GM18867 (cell line): ENCODE results near the gene MRPS2.
"Not testable (repeated sequence)": the region's sequence is repeated elsewhere in the genome, so short reads cannot be mapped to it uniquely, and the experiment has no call there.

ENCODE experiments used
- ATAC-seq: cut with Tn5 transposase; IDR thresholded peaks from one replicate; pipeline ENCODE4 v1.9.1; 2021; ENCODE audit warnings: mild to moderate bottlenecking, moderate library complexity; ENCODE audit not compliant: unreplicated experiment

MRPS2 gene

DNA sequence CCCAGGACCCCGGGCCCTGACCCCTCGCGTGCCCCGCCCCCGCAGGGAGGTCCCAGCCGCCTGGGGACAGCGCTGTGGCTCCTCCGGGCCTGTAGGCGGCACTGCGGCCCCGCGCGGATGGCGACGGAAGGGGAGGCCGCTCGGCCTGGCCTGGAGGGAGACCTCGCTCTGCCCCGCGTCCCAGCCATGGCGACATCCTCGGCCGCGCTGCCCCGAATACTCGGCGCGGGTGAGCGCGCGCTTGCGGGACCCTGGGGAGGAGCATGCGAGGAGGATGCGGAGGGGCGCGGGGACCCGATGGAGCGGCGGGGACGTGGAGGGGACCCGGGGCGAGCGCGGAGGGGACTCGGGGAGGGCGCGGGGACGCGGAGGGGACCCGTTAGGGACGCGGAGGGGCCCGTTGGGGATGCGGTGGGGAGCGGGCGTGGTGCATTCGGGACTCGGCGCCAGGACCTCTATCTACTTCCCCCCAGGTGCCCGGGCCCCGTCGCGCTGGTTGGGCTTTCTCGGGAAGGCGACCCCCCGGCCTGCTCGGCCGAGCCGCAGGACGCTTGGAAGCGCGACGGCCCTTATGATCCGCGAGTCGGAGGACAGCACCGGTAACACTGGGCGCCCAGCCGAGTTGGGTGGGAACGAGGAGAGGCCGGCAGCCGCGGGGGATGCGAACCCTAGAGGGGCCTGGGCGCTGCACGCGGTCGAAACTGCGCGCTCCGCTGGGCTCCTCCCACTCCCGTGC, at the start of gene MRPS2:
Gene MRPS2 (plus strand): TSS at position 158 of the 736 bp plus-strand sequence. CDS start 29 bp downstream, at position 187.
- peak; percentile 82 for ATAC-seq

DNA sequence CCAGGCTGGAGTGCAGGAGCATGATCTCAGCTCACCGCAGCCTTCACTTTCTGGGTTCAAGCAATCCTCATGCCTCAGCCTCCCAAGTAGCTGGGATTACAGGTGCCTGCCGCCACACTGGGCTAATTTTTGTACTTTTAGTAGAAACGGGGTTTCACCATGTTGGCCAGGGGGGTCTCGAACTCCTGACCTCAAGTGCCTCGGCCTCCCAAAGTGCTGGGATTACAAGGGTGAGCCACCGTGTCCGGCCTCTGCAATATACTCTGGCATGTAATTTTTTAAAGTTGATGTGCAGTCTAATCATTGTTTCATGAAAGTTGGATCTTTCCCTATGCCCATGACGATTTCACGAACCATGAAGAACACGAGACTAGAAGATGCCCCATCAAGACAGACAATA, 49.5 kb upstream of the MRPS2 start:
- no peak for ATAC-seq

DNA sequence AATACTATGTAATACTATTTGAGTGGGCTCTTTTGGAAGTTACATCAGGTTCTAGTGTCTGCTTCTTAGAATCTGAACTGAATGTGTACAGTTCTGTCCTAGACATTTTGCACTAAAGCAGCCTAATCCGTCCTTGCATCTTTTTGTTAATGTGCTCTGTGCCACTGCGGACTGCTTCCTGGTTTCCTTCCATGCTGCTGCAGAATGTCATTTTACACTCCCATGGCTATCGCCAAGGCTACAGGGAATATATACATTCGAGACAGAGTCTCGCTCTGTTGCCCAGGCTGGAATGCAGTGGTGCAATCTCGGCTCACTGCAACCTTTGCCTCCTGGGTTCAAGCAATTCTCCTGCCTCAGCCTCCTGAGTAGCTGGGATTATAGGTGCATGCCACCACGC, 48.6 kb upstream of the MRPS2 start:
- not testable (repeated sequence) for ATAC-seq

DNA sequence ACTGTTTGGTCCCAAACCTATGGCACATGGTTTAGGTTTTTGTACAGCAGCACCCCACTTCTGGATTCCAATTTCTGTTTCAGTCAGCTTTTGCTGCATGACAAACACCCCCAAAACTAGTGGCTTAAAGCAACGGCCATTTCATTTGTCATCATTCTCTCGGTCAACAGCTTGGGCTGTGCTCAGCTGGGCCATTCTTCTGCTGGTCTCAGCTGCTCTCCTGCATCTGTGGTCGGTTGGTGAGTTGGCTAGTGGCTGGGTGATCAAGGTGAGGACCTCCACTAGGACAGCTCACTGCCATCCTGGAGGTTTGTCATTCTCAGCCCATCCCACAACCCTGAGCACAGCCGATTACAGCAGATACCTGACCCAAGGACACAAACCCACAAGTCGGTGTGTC, 45.7 kb upstream of the MRPS2 start:
- ATAC-seq = no peak

DNA sequence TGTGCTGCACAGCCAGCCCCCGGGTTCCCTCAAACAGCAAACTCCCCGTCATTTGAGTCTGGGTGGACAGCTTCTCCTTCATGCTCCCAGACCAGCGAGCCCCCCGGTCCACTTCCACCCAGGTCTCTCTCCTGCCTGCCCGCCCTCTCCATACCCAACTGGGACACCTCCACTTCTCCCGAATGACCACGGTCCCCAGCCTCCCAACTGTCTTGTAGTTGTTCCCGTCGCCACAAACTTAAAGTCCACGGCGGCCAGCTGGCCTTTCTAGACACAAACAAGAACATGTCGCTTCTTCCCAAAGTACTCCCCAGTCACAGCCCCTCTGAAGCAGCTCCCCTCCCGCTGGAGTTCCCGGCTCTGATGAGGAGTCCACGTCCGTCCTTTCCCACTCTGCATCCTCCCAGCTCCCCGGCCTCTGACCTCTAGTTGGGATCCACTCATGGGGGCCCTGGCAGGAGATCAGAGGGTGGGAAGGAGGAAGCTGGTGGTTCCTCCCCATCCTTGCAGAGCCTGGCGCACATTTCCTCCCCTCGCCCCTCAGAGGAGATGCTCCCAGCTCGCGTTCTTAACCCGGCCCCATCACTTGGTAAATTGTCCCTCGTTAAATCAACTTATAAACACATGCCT, 45.0 kb upstream of the MRPS2 start:
- ATAC-seq = no peak

DNA sequence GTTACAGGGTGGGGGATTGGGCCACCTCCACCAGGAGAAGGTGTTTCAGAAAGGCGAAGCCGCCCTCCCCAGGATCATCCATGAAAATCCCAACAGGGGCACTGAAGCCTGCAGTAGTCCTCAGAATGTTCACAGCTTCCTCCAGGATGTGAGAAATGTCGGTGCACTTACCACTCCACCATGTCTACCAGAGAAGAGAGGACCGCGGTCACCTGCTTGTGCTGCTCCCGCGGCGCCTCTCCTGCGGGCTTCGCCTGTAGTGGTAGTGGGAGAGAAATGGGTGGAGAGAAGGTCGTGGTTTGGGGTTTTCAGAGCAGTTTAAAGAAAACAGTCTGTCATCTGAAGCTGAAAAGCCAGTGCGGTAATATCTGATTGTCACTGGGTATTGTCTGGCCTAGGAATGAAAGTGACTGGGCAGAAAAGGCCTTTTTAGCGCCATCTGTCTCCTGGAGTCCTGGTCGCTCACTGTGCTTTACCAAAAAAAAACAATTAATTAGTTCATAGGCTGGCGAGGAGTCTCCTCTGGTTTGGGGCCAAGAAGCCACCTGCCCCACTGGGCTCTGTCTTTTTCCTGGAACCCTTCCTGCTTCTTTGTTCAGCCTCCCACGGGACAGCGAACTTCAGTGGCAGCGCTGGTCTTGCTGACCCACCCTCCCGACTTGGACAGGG, 43.9 kb upstream of the MRPS2 start:
- ATAC-seq = no peak

DNA sequence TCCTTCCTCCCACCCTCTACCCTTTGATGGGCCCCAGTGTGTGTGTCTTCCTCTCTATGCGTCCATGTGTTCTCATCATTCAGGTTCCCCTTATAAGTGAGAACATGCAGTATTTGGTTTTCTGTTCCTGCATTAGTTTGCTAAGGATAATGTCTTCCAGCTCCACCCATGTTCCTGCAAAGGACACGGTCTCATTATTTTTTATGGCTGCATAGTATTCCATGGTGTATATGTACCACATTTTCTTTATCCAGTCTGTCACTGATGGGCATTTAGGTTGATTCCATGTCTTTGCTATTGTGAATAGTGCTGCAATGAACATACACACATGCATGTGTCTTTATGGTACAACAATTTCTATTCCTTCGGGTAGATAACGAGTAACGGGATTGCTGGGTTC, 42.0 kb upstream of the MRPS2 start:
- not testable (repeated sequence) for ATAC-seq

DNA sequence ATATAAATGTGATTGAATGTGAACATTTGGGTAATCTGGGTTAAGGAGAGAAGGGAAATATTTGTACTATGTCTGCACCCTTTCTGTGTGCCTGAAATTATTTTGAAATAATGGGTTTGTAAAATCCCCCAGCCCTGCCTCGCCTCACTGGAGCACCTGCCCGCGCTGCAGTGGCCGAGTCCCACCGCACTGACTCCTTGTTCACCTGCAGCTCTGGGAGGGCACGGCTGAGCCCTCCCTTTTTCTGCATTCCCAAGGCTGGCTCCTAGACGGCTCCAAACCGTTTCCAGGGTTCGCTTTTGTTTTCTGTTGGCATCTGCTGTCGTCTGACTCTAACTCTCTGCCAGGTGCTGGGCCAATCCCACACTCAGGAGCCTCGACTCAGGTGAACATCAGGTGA, 38.5 kb upstream of the MRPS2 start:
- no peak for ATAC-seq

DNA sequence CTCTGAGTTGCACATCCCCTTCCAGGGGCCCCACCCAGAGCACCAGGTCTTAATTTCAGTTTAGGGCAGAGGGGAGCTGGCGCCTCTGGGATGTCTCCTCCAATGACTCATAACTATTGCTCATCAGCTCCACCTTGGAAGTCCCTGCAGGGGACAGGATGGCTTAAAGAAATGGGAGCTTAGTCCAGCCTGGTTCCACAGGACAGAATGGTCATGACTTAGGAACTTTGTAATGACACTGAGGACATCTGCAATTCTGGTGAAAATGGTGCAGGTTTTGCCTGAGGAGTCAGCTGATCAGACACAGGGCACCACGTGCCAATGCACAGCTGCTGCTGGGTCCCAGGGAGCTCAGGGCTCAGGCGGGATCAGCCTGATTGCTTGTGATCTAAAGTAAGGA, 37.3 kb upstream of the MRPS2 start:
- no peak for ATAC-seq

DNA sequence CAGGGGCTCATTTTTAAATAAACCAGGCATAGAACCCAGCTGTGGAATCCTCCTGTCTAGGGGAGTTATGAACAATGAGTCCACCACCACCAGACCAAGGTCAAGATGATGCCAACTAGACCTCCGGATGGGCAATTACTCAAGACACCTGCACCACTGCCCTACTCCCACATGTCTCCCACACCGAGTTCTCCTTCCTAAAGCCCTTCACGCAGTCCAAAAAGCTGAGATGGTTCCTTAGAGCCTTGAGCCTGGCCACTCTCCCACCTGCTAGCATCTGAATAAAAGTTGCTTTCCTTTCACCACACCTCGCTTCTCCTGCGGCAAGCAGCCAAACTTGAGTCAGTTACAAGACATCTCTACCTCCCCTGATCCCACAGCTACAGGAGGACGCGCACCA, 36.3 kb upstream of the MRPS2 start:
- ATAC-seq = no peak

DNA sequence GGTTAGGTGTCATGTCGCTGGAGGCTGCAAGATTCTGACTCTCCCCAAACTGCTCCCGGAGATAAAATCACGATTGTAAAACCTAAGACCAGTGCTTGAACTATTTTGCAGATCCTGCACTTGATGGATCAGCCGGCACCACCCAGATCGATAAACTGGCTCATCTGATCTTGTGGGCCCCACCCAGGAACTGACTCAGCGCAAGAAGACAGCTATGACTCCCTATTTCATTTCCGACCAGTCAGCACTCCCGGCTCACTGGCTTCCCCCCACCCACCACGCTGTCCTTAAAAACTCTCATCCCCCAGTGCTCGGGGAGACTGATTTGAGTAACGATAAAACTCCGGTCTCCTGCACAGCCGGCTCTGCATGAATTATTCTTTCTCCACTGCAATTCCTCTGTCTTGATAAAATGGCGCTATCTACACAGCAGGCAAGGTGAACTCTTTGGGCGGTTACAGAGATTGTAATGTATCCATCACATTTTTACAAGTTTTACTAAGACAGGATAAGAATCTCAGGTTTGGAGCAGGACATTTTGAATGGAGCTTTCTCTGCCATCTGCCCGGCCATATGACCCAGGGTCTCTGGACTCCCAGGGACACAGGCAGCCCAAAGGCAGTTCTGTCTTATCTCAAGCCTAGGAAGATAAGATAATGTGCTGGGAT, 31.5 kb upstream of the MRPS2 start:
- ATAC-seq = no peak

DNA sequence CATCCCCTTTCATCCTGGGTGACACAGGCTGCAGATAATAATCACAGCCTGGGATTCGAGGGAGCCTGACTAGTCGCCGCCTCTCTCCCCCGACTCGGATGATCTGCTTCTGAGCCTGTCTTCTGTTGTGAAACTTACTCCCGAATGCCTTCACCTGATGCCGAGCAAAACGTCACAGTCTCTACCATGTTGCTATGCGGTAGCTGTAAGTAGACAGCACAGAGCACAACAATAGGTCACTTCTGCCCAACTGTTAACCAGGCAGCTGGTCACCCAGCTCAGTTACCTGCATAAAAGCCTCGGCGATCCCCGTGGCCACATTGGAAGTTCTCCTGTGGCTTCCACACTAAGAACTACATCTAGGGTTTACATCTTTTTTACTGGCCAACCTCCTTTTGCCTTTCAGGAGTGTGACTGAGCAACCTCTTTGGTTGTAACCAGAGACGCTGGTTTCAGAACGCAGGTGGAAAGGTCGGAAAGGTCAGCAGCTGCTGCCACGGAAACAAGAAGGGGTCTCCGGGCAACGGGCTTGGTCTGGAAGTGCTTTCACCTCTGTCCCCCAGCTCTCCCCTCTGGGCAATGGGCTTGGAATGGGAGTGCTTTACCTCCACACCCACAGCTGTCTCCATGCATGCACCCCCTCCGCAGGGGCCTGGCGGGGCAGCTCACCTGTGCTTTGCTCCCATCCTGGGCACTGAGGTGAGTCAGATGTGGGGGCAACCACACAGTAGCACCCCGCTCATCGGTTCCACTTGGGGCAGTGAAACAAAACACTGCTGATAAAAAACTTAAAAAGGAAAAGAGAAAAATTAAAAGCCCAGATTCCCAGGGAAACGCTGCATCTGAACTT, 28.5 kb upstream of the MRPS2 start:
- no peak for ATAC-seq

DNA sequence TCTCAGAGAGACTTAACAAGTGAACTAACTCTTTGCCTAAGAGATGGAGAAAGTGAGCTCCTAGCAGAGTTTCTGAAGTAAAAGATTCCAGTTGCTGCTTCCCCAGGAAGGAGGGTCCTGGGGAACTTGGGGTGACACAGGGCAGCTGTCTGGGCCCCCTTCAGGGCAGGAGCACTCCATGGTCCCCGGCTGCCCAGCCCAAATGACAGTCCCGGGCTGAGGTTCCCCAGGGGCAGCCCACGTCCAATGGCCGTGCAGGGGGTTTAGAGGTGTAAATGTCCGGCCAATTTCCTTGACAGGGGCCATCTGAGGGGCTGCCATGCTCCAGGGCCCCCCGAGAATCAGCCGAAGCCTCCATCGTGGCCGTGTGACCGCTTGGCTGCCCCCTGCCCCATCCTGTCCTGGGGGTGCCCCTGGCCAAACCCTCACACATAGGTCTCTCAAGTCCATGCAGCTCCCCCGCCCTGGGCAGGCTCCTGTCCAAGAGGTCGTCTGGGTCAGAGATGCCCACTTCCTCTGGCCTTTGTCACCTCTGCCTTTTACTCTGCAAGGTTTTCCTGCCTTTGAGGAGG, 26.4 kb upstream of the MRPS2 start:
- no peak for ATAC-seq

DNA sequence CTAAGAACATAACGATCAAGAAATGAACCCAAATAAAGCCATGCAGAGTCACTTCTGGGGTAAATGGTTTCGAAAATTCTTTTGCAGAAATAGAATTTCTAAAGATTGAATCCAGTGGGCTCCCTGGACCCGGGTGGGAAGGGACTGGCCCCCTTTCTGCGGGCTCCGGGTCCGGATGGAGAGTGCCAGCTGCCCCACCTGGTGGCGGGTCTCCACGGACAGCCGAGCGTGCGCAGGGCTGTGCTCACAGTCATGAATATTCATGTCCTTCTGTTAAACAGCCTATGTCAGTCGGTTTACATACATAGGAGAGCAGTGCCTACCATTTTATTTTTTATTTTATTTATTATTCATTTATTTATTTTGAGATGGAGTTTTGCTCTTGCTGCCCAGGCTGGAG, 25.6 kb upstream of the MRPS2 start:
- ATAC-seq = no peak

DNA sequence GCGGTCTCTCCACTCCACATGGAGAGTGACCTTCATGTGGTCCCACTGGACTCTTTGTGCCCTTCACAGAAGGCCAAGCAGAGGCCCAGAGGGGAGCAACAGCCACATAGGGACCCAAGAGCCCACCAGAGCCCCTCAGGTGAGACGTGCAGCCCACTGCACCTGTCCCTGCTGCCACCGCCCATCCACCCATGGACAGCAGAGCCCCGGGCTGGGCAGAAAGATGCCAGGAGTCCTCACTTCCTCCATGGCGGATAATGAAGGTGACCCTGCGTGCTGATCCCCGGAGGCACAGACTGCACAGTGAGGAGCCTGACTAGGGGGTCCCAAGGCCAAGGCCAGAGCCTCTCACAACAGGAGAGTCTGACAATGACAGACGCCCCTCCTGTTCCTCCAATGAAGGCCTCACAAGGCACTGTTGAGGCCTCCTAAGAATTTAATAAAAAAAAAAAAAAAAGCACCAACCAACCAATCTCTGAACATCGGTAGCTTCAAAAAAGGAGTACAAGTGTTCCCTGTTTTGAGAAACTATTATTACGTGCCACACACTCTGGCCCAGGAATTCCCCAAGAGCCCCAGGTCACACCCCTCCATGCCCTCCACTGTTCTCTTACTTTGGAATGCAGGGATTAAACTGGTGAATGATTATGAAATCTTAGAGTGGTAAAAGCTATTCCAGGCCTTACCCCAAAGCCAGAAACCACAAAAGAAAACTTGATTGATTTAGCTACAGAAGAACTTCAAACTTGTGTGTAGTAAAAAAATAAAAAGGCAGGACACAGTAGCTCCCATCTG, 23.7 kb upstream of the MRPS2 start:
- ATAC-seq = no peak

DNA sequence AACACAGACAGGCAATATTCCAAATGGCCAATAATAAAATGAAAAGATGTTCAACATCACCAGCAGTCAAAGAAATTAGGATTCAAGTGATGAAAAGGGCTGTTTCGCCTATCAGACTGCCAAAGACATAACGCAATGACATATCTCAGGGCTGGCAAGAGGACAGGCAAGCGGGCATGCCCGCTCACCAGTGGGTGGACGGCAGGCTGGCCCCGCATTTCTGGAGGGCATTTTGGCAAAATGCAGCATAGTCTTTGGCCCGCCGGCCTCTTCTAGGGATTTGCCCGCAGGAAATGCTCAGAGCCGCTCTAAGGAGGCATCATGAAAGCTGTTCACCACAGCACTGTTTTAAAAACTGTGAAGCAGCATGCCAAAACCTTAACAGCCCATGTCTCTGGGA, 22.3 kb upstream of the MRPS2 start:
- no peak for ATAC-seq

DNA sequence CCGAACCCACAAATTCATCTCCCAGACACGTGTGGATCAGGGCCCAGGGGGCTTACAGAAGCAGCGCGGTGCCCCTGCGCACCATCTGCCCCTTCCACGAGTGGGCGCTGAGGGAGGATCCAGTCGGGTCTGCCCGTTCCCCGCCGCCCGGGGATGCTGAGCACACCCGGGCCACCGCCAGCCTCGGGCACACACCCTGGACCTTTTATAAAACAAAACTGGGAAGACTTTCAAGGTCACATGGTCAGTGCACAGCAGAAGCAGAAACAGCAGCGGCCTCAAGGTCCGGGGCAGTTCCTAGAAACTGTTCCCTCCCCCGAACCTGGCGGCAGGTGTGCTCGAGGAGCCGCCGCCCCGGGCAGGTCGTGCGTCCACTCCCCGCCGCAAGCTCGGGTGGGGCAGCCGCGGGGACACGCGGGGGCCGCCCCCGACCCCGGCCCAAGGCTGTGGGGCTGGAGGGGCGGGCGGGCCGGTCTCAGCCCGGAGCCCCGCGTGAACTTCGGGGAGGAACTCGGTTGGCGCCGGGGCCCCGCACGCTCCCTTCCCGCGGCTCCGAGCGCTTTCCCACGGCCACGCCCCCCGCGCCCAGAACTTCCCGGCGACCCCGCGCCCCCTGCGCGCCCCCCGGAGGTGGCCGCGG, 21.5 kb upstream of the MRPS2 start:
- no peak for ATAC-seq

DNA sequence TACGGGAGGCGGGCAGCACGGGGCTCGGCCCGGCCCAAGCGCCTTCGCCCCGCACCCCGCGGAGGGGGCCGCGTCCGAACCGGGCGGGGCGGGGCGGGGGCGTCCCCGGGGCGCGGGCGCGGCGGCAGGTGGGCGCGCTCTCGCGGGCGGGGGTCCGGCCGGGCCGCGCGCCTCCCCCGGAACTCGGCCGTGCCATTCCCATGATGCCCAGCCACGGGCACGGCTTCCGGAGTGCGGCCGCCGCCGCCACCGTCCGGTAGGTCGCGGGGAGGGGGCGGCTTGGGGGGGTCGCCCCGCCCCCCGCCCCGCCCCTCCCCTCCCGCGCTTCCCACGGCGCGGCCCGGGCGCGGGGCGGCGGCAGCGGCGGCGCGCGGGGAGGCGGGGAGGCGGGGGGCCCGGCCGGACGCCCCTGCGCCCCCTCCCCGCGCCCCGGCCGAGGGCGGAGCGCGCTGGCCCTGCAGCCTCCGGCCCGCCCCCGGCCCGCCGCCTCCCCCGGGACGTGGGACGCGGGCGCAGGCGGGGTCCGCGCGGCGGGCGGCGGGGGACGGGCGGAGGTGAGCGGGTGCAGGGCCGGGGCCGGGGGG, 20.9 kb upstream of the MRPS2 start, which contains the start of gene PPP1R26:
Gene PPP1R26 (plus strand): TSS at position 314 of the 584 bp plus-strand sequence. CDS start 4,729 bp downstream, outside the sequence.
- no peak for ATAC-seq
